H9 (cell line): ENCODE results near the gene JAG1. TPM values are rescaled to one million over a fixed set of nuclear protein-coding genes. Genes with fewer than 3 reads are reported as not detected.

Experiments used
- DNase-seq: peaks from one replicate; pipeline ENCODE4 v3.0.0-alpha.2; 2017
- H2AFZ ChIP-seq: one replicate; pipeline ENCODE4 v1.6.1; 2013; ENCODE audit warnings: mild to moderate bottlenecking, low read length, control low read depth, moderate library complexity
- H2AK5ac ChIP-seq: 2 replicates; pipeline ENCODE4 v1.6.1; 2013; ENCODE audit warnings: low read length, control low read depth, mixed read lengths; ENCODE audit not compliant: insufficient read length
- H2BK120ac ChIP-seq: one replicate; pipeline ENCODE4 v1.6.1; 2013; ENCODE audit warnings: low read depth, mild to moderate bottlenecking, low read length, control low read depth, inconsistent platforms; ENCODE audit not compliant: poor library complexity, severe bottlenecking
- H2BK12ac ChIP-seq: 2 replicates; pipeline ENCODE4 v1.6.1; 2013; ENCODE audit warnings: low read length, control low read depth, mixed read lengths, low read depth; ENCODE audit not compliant: insufficient read length
- H2BK15ac ChIP-seq: 2 replicates; pipeline ENCODE4 v1.6.1; 2013; ENCODE audit warnings: low read depth, low read length, control low read depth
- H2BK20ac ChIP-seq: one replicate; pipeline ENCODE4 v1.6.1; 2013; ENCODE audit warnings: low read depth, mild to moderate bottlenecking, low read length, control low read depth, inconsistent platforms; ENCODE audit not compliant: poor library complexity, severe bottlenecking
- H2BK5ac ChIP-seq: 2 replicates; pipeline ENCODE4 v1.6.1; 2013; ENCODE audit warnings: low read length, control low read depth, mixed read lengths; ENCODE audit not compliant: insufficient read length
- H3K14ac ChIP-seq: 2 replicates; pipeline ENCODE4 v1.6.1; 2013; ENCODE audit warnings: low read length, control low read depth; ENCODE audit not compliant: insufficient read depth
- H3K18ac ChIP-seq: 2 replicates; pipeline ENCODE4 v1.6.1; 2013; ENCODE audit warnings: low read depth, mild to moderate bottlenecking, mixed read lengths, low read length, control low read depth; ENCODE audit not compliant: insufficient read length
- H3K23ac ChIP-seq: 2 replicates; pipeline ENCODE4 v1.6.1; 2013; ENCODE audit warnings: low read length, control low read depth, mixed read lengths, low read depth; ENCODE audit not compliant: insufficient read length
- H3K23me2 ChIP-seq: 2 replicates; pipeline ENCODE4 v1.6.1; 2013; ENCODE audit warnings: low read depth, mild to moderate bottlenecking, mixed read lengths, low read length, control low read depth; ENCODE audit not compliant: insufficient read length, poor library complexity, severe bottlenecking
- H3K27ac ChIP-seq: 2 replicates; pipeline ENCODE4 v1.5.1; 2013; ENCODE audit warnings: low read length, control low read depth, mixed read lengths, low read depth; ENCODE audit not compliant: insufficient read length
- H3K27me3 ChIP-seq: 2 replicates; pipeline ENCODE4 v1.6.1; 2013; ENCODE audit warnings: low read length, control low read depth, inconsistent platforms; ENCODE audit not compliant: insufficient read depth
- H3K4ac ChIP-seq: 2 replicates; pipeline ENCODE4 v1.6.1; 2013; ENCODE audit warnings: low read depth, mild to moderate bottlenecking, control low read depth, inconsistent platforms, low read length, moderate library complexity
- H3K4me1 ChIP-seq: 2 replicates; pipeline ENCODE4 v1.6.1; 2013; ENCODE audit warnings: low read length, control low read depth, inconsistent platforms; ENCODE audit not compliant: insufficient read depth
- H3K4me2 ChIP-seq: 2 replicates; pipeline ENCODE4 v1.6.1; 2013; ENCODE audit warnings: low read length, control low read depth, mixed read lengths; ENCODE audit not compliant: insufficient read length, insufficient read depth
- H3K56ac ChIP-seq: 2 replicates; pipeline ENCODE4 v1.6.1; 2013; ENCODE audit warnings: low read depth, mild to moderate bottlenecking, mixed read lengths, low read length, control low read depth; ENCODE audit not compliant: insufficient read length
- H3K79me1 ChIP-seq: 2 replicates; pipeline ENCODE4 v1.6.1; 2013; ENCODE audit warnings: low read depth, mild to moderate bottlenecking, moderate library complexity, low read length, control low read depth, inconsistent platforms; ENCODE audit not compliant: insufficient read depth, poor library complexity, severe bottlenecking
- H3K79me2 ChIP-seq: 2 replicates; pipeline ENCODE4 v1.6.1; 2013; ENCODE audit warnings: low read length, control low read depth, inconsistent platforms; ENCODE audit not compliant: insufficient read depth
- H3K9ac ChIP-seq: 2 replicates; pipeline ENCODE4 v1.6.1; 2013; ENCODE audit warnings: low read length, control low read depth, mixed read lengths; ENCODE audit not compliant: insufficient read length; ENCODE audit errors: extremely low read depth
- H3K9me3 ChIP-seq: one replicate; pipeline ENCODE4 v1.6.1; 2013; ENCODE audit warnings: low read depth, low read length, inconsistent platforms; ENCODE audit not compliant: control insufficient read depth
- H3T11ph ChIP-seq: one replicate; pipeline ENCODE4 v1.6.1; 2013; ENCODE audit warnings: mild to moderate bottlenecking, low read length, control low read depth, inconsistent platforms
- H4K20me1 ChIP-seq: one replicate; pipeline ENCODE4 v1.6.1; 2013; ENCODE audit not compliant: control insufficient read depth, insufficient read length, insufficient read depth
- H4K5ac ChIP-seq: 2 replicates; pipeline ENCODE4 v1.6.1; 2013; ENCODE audit warnings: low read depth, mild to moderate bottlenecking, mixed read lengths, low read length, control low read depth; ENCODE audit not compliant: insufficient read length
- H4K8ac ChIP-seq: replicated peaks from 2 replicates; pipeline ENCODE4 v1.6.1; 2013; ENCODE audit warnings: low read length, control low read depth, mixed read lengths, low read depth; ENCODE audit not compliant: insufficient read length
- H4K91ac ChIP-seq: 2 replicates; pipeline ENCODE4 v1.6.1; 2013; ENCODE audit warnings: low read depth, mild to moderate bottlenecking, moderate library complexity, mixed read lengths, low read length, control low read depth; ENCODE audit not compliant: insufficient read length
- H3K27ac Mint-ChIP-seq, 3 experiments: 2 replicates in 2 of 3; 3 replicates in 1 of 3; pipeline ENCODE4 v1.8.0; 2020 to 2021; ENCODE audit warnings: mixed read lengths in 3 of 3, mild to moderate bottlenecking in 1 of 3, moderate library complexity in 1 of 3
- H3K27me3 Mint-ChIP-seq: 2 replicates; pipeline ENCODE4 v1.8.0; 2021; ENCODE audit warnings: low read depth, mild to moderate bottlenecking, moderate library complexity, mixed read lengths
- H3K36me3 Mint-ChIP-seq, 3 experiments: 2 replicates in 2 of 3; 3 replicates in 1 of 3; pipeline ENCODE4 v1.8.0; 2020 to 2021; ENCODE audit warnings: low read depth in 3 of 3, mixed read lengths in 3 of 3; ENCODE audit not compliant: insufficient read depth in 1 of 3
- H3K4me1 Mint-ChIP-seq, 2 experiments: 2 replicates each; pipeline ENCODE4 v1.8.0; 2020; ENCODE audit warnings: mixed read lengths in 2 of 2
- H3K4me3 Mint-ChIP-seq, 2 experiments: 2 replicates in 1 of 2; 3 replicates in 1 of 2; pipeline ENCODE4 v1.8.0; 2020 to 2021; ENCODE audit warnings: mild to moderate bottlenecking in 2 of 2, mixed read lengths in 2 of 2, moderate library complexity in 1 of 2
- H3K9me3 Mint-ChIP-seq, 2 experiments: 2 replicates in 1 of 2; 3 replicates in 1 of 2; pipeline ENCODE4 v1.8.0; 2020; ENCODE audit warnings: mild to moderate bottlenecking in 2 of 2, mixed read lengths in 2 of 2, moderate library complexity in 1 of 2
- WGBS: extraction: QIAGEN DNeasy Blood & Tissue Kit; methylation state at CpG from one replicate; pipeline ENCODE4 v1.1.7; 2013; ENCODE audit warnings: missing lambda C conversion rate, low lambda C conversion rate, mixed read lengths; ENCODE audit not compliant: insufficient read length; ENCODE audit errors: extremely low coverage; 5-methylcytosine and 5-hydroxymethylcytosine counted together
- total RNA-seq: library from RNA; stranded (reverse); gene quantifications from 2 replicates; pipeline ENCODE4 v1.2.1, GENCODE V29; 2021
- TF ChIP-seq, protein P1 (sequence below): fragments of 200-600 bp; sonication (generic); conservative IDR thresholded peaks from 3 replicates; pipeline ENCODE4 v1.8.0; 2021; ENCODE audit warnings: antibody characterized with exemption, mild to moderate bottlenecking

JAG1 gene
- total RNA-seq, 1 experiment from 2014 or later: 58.1 TPM

DNA sequence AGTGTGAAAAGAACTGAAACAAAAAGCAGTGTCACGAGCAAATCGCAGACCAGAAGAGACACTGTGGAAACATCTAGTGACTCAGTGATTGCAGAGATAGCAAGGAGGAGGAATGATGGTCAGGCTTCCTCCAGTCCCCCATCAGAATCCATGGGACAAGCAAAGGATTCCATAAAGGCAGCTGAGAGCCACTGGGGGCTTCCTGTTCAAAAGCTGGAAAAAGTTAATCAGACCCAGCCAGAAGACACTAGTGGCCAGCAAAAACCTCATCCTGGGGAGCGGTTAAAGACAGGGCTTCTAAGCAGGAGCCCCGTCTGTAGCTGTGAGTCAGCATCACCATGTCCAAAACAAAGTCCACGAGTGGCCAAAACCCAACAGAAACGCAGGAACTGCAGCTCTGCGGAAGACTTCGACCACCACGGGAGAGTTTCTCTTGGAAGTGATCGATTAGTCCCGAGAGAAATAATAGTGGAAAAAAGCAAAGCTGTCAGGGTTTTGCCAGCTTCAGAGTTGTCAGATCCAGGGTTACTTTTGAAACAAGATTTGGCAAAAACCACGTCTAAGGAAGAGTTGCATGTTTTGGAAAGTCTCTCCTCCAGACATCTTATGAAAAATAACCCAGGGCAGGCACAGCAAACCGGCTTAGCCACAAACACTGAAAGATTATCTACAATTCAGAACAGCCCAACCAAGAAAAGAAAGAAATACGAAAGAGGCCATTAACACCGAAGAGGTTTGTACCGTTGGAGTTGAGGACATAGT is 51.0 kb downstream of the JAG1 start:
- H3K9me3 ChIP-seq: no peaks in the 10 kb centered on the region
- no peak overlapping the region for H2BK15ac ChIP-seq
- WGBS: no CpG with 5 or more reads among the region's 16 CpGs
- H3K56ac ChIP-seq: no peak overlapping the region
- H3T11ph ChIP-seq: no peak overlapping the region
- Mint-ChIP-seq H3K27ac (no peak overlapping the region), H3K9me3 (no peaks in the 10 kb centered on the region), H3K27me3 (peaks cover 2% of the 10 kb centered on the region; the same call in 1 of the 2 replicates), H3K36me3 (peaks cover 2 to 5% (median 5%) of the 10 kb centered on the region in 3 experiments; a peak in 6 of 7 replicates), H3K4me3 (no peak overlapping the region), H3K4me1 (peaks cover 41 to 43% of the 10 kb centered on the region in 2 experiments)
- H3K9ac ChIP-seq: no peak overlapping the region
- H3K4me2 ChIP-seq: no peak overlapping the region
- H4K91ac ChIP-seq: no peak overlapping the region
- no peak overlapping the region for H2AFZ ChIP-seq
- H3K4me1 ChIP-seq: peaks cover 6% of the 10 kb centered on the region; the same call in 1 of the 2 replicates
- no peak overlapping the region for H3K14ac ChIP-seq
- TF ChIP-seq, protein P1, sequence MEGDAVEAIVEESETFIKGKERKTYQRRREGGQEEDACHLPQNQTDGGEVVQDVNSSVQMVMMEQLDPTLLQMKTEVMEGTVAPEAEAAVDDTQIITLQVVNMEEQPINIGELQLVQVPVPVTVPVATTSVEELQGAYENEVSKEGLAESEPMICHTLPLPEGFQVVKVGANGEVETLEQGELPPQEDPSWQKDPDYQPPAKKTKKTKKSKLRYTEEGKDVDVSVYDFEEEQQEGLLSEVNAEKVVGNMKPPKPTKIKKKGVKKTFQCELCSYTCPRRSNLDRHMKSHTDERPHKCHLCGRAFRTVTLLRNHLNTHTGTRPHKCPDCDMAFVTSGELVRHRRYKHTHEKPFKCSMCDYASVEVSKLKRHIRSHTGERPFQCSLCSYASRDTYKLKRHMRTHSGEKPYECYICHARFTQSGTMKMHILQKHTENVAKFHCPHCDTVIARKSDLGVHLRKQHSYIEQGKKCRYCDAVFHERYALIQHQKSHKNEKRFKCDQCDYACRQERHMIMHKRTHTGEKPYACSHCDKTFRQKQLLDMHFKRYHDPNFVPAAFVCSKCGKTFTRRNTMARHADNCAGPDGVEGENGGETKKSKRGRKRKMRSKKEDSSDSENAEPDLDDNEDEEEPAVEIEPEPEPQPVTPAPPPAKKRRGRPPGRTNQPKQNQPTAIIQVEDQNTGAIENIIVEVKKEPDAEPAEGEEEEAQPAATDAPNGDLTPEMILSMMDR: no peak
- no peak overlapping the region for H2BK120ac ChIP-seq
- no peaks in the 10 kb centered on the region for H3K23me2 ChIP-seq
- no peak overlapping the region for H2BK20ac ChIP-seq
- no peaks in the 10 kb centered on the region for H3K79me2 ChIP-seq
- no peaks in the 10 kb centered on the region for H3K79me1 ChIP-seq
- H4K8ac ChIP-seq: no peak overlapping the region
- no peaks in the 10 kb centered on the region for H3K27me3 ChIP-seq
- no peak overlapping the region for H3K27ac ChIP-seq
- no peak overlapping the region for H2AK5ac ChIP-seq
- DNase-seq: no peak
- no peak overlapping the region for H2BK12ac ChIP-seq
- H3K4ac ChIP-seq: no peak overlapping the region
- no peak overlapping the region for H3K18ac ChIP-seq
- H4K20me1 ChIP-seq: no peaks in the 10 kb centered on the region
- H4K5ac ChIP-seq: no peak overlapping the region
- no peak overlapping the region for H3K23ac ChIP-seq
- H2BK5ac ChIP-seq: no peak overlapping the region
